H1 (cell line): ENCODE results near the gene PTHLH. TPM values are rescaled to one million over a fixed set of nuclear protein-coding genes. Genes with fewer than 3 reads are reported as not detected.

ENCODE experiments used
- CTCF ChIA-PET: fragments of 300-600 bp; sonication (Branson Sonifier 250); formaldehyde crosslinking; loops from one replicate; lab custom pipeline; 2021; ENCODE audit not compliant: partially characterized antibody; lab: Charles Lee
- POLR2A ChIA-PET: fragments of 300-600 bp; sonication (Branson Sonifier 250); formaldehyde crosslinking; loops from one replicate; lab custom pipeline; 2021; ENCODE audit warnings: inconsistent platforms; ENCODE audit not compliant: partially characterized antibody; lab: Charles Lee
- DNase-seq, 2 experiments: peaks; one replicate each; pipeline versions ENCODE4 v3.0.0 to v3.0.0-alpha.2; 2010 to 2022; ENCODE audit warnings: low spot score in 2 of 2, low read depth in 1 of 2, mixed read lengths in 1 of 2
- FAIRE-seq: peaks from 2 replicates; lab custom pipeline; 2011; peaks lifted over from hg19 to GRCh38; lab: Jason Lieb, UNC
- H2AFZ ChIP-seq: 2 replicates; pipeline ENCODE4 v1.8.1; 2012; ENCODE audit warnings: low read length, inconsistent platforms
- H2AK5ac ChIP-seq: 2 replicates; pipeline ENCODE4 v1.6.1; 2013; ENCODE audit warnings: low read depth, low read length
- H2BK120ac ChIP-seq: replicated peaks from 2 replicates; pipeline ENCODE3; 2013; ENCODE audit warnings: low read depth, low read length, inconsistent platforms
- H2BK12ac ChIP-seq: 2 replicates; pipeline ENCODE4 v1.6.1; 2013; ENCODE audit warnings: low read depth, low read length
- H2BK15ac ChIP-seq: 2 replicates; pipeline ENCODE4 v1.6.1; 2013; ENCODE audit warnings: low read length
- H2BK20ac ChIP-seq: 2 replicates; pipeline ENCODE4 v1.6.1; 2013; ENCODE audit warnings: low read length
- H2BK5ac ChIP-seq: 2 replicates; pipeline ENCODE4 v1.6.1; 2013; ENCODE audit warnings: low read depth, low read length
- H3K14ac ChIP-seq: 2 replicates; pipeline ENCODE4 v1.6.1; 2013; ENCODE audit warnings: inconsistent platforms; ENCODE audit not compliant: insufficient read length
- H3K18ac ChIP-seq: 2 replicates; pipeline ENCODE4 v1.6.1; 2013; ENCODE audit warnings: low read length; ENCODE audit errors: extremely low read depth
- H3K23ac ChIP-seq: 2 replicates; pipeline ENCODE4 v1.6.1; 2013; ENCODE audit warnings: inconsistent platforms; ENCODE audit not compliant: insufficient read length
- H3K23me2 ChIP-seq: 2 replicates; pipeline ENCODE4 v1.6.1; 2013; ENCODE audit warnings: low read depth, low read length
- H3K27ac ChIP-seq: 2 replicates; pipeline ENCODE4 v1.6.1; 2011; ENCODE audit warnings: low read depth, low read length, inconsistent platforms
- H3K27me3 ChIP-seq, 4 experiments: replicated peaks in 1 of 4; 1 replicate in 1 of 4; 2 replicates in 3 of 4; pipeline versions ENCODE4 v1.6.1 to v1.8.1; 2011 to 2013; ENCODE audit warnings: low read length in 3 of 4, mild to moderate bottlenecking in 3 of 4, inconsistent platforms in 2 of 4, mixed read lengths in 2 of 4, moderate library complexity in 1 of 4; ENCODE audit not compliant: control insufficient read depth in 3 of 4, insufficient read depth in 3 of 4; ENCODE audit errors: extremely low read depth in 1 of 4
- H3K36me3 ChIP-seq, 4 experiments: 2 replicates each; pipeline versions ENCODE4 v1.6.1 to v1.8.1; 2011 to 2013; ENCODE audit warnings: mild to moderate bottlenecking in 4 of 4, low read length in 3 of 4, moderate library complexity in 2 of 4, control low read depth in 1 of 4, inconsistent platforms in 1 of 4; ENCODE audit not compliant: insufficient read depth in 4 of 4, control insufficient read depth in 2 of 4
- H3K4ac ChIP-seq: replicated peaks from 2 replicates; pipeline ENCODE3; 2013; ENCODE audit warnings: low read length, low read depth, mixed read lengths, inconsistent platforms; ENCODE audit not compliant: insufficient read length
- H3K4me1 ChIP-seq, 4 experiments: replicated peaks in 1 of 4; 1 replicate in 1 of 4; 2 replicates in 3 of 4; pipeline versions ENCODE4 v1.6.1 to v1.8.1; 2011 to 2013; ENCODE audit warnings: low read length in 3 of 4, inconsistent platforms in 2 of 4, mixed read lengths in 1 of 4; ENCODE audit not compliant: insufficient read depth in 4 of 4, control insufficient read depth in 3 of 4
- H3K4me2 ChIP-seq, 2 experiments: 2 replicates each; pipeline versions ENCODE4 v1.6.1 to v1.8.1; 2011 to 2013; ENCODE audit warnings: low read depth in 2 of 2, low read length in 2 of 2, control low read depth in 1 of 2, inconsistent platforms in 1 of 2, mild to moderate bottlenecking in 1 of 2; ENCODE audit not compliant: insufficient read depth in 1 of 2
- H3K4me3 ChIP-seq, 4 experiments: fragments of 200-600, 300-600 bp in 1 of 4; sonication (generic), shearing (Covaris generic), sonication (Bioruptor Twin) in 1 of 4; 2 replicates each; pipeline versions ENCODE4 v1.5.1 to v1.8.1; 2011 to 2016; ENCODE audit warnings: low read length in 4 of 4, low read depth in 3 of 4, control low read depth in 2 of 4, inconsistent platforms in 2 of 4, mild to moderate bottlenecking in 2 of 4, mixed read lengths in 1 of 4, moderate library complexity in 1 of 4; ENCODE audit not compliant: insufficient read depth in 2 of 4; ENCODE audit errors: extremely low read depth in 1 of 4
- H3K56ac ChIP-seq: replicated peaks from 2 replicates; pipeline ENCODE3; 2013; ENCODE audit warnings: low read depth, mild to moderate bottlenecking, mixed read lengths, low read length, inconsistent platforms; ENCODE audit not compliant: insufficient read length
- H3K79me1 ChIP-seq: 2 replicates; pipeline ENCODE4 v1.6.1; 2013; ENCODE audit warnings: low read depth, low read length, control low read depth
- H3K79me2 ChIP-seq, 2 experiments: 2 replicates each; pipeline versions ENCODE4 v1.6.1 to v1.8.1; 2012 to 2013; ENCODE audit warnings: low read length in 2 of 2, mild to moderate bottlenecking in 2 of 2, inconsistent platforms in 1 of 2; ENCODE audit not compliant: insufficient read depth in 2 of 2, control insufficient read depth in 1 of 2
- H3K9ac ChIP-seq, 4 experiments: replicated peaks in 1 of 4; 1 replicate in 1 of 4; 2 replicates in 3 of 4; pipeline versions ENCODE4 v1.6.1 to v1.8.1; 2011 to 2013; ENCODE audit warnings: low read depth in 3 of 4, low read length in 3 of 4, control low read depth in 2 of 4, mild to moderate bottlenecking in 2 of 4, moderate library complexity in 2 of 4, inconsistent platforms in 1 of 4; ENCODE audit errors: extremely low read depth in 1 of 4
- H3K9me3 ChIP-seq, 2 experiments: 2 replicates each; pipeline versions ENCODE4 v1.6.1 to v1.8.1; 2012 to 2013; ENCODE audit warnings: mild to moderate bottlenecking in 2 of 2, moderate library complexity in 2 of 2, control low read depth in 1 of 2, inconsistent platforms in 1 of 2, low read depth in 1 of 2, low read length in 1 of 2, mixed read lengths in 1 of 2; ENCODE audit not compliant: insufficient read depth in 2 of 2
- H4K20me1 ChIP-seq, 2 experiments: replicated peaks in 1 of 2; 2 replicates each; pipeline versions ENCODE3 to v1.8.1; 2011 to 2013; ENCODE audit warnings: inconsistent platforms in 2 of 2, low read length in 2 of 2, mild to moderate bottlenecking in 1 of 2; ENCODE audit not compliant: insufficient read depth in 2 of 2, control insufficient read depth in 1 of 2
- H4K5ac ChIP-seq: 2 replicates; pipeline ENCODE4 v1.6.1; 2013; ENCODE audit warnings: low read length, low read depth, mixed read lengths, inconsistent platforms; ENCODE audit not compliant: insufficient read length
- H4K8ac ChIP-seq: 2 replicates; pipeline ENCODE4 v1.8.0; 2013; ENCODE audit warnings: mild to moderate bottlenecking, moderate library complexity, low read length, inconsistent platforms; ENCODE audit not compliant: insufficient read depth; ENCODE audit errors: extremely low read depth
- H4K91ac ChIP-seq: replicated peaks from 2 replicates; pipeline ENCODE3; 2013; ENCODE audit warnings: low read length, mixed read lengths, inconsistent platforms; ENCODE audit not compliant: insufficient read length
- EZH2 ChIP-seq: fragments of 200-600 bp; sonication (generic); IDR thresholded peaks from 2 replicates; pipeline ENCODE4 v1.7.1; 2012; ENCODE audit warnings: low read depth, mild to moderate bottlenecking, moderate library complexity, low read length, inconsistent platforms; ENCODE audit not compliant: severe bottlenecking
- GTF2F1 ChIP-seq: IDR thresholded peaks from 2 replicates; pipeline ENCODE4 v1.6.1; 2012; ENCODE audit warnings: low read depth, low read length, improper control_type of control experiment, borderline replicate concordance
- KDM1A ChIP-seq: fragments of 200-600, 300-600 bp; sonication (generic); IDR thresholded peaks from 2 replicates; pipeline ENCODE4 v1.7.1; 2016; ENCODE audit warnings: mild to moderate bottlenecking, low read length, borderline replicate concordance
- KDM4A ChIP-seq: IDR thresholded peaks from one replicate; pipeline ENCODE4 v1.7.1; 2012; ENCODE audit warnings: low read depth, mild to moderate bottlenecking, moderate library complexity, low read length, inconsistent platforms; ENCODE audit not compliant: severe bottlenecking
- PHF8 ChIP-seq: fragments of 200-600 bp; sonication (generic); conservative IDR thresholded peaks from 2 replicates; pipeline ENCODE4 v1.7.1; 2012; ENCODE audit warnings: low read depth, mild to moderate bottlenecking, inconsistent platforms, low read length, moderate library complexity
- POLR2A ChIP-seq, 2 experiments: IDR thresholded peaks; 1 replicate in 1 of 2; 2 replicates in 1 of 2; pipeline ENCODE4 v1.6.1; 2011; ENCODE audit warnings: low read depth in 2 of 2, low read length in 2 of 2, mild to moderate bottlenecking in 2 of 2; ENCODE audit errors: control extremely low read depth in 1 of 2
- RFX5 ChIP-seq: IDR thresholded peaks from 2 replicates; pipeline ENCODE4 v1.6.1; 2011; ENCODE audit warnings: low read depth, low read length, improper control_type of control experiment, borderline replicate concordance
- RXRA ChIP-seq: IDR thresholded peaks from 2 replicates; pipeline ENCODE4 v1.6.1; 2011; ENCODE audit warnings: low read depth, mild to moderate bottlenecking, low read length, moderate library complexity; ENCODE audit not compliant: insufficient read depth
- SRF ChIP-seq: IDR thresholded peaks from 2 replicates; pipeline ENCODE4 v1.6.1; 2011; ENCODE audit warnings: mild to moderate bottlenecking, low read depth, low read length, moderate library complexity
- TAF1 ChIP-seq: IDR thresholded peaks from 2 replicates; pipeline ENCODE4 v1.6.1; 2011; ENCODE audit warnings: mild to moderate bottlenecking, low read depth, low read length
- TBP ChIP-seq: IDR thresholded peaks from 2 replicates; pipeline ENCODE4 v1.6.1; 2011; ENCODE audit warnings: low read depth, low read length, improper control_type of control experiment
- WGBS, 2 experiments: shearing (Covaris generic) in 1 of 2; methylation state at CpG; one replicate each; pipeline versions ENCODE4 v1.1.6 to v1.1.7; 2013 to 2015; ENCODE audit warnings: low lambda C conversion rate in 2 of 2, mixed read lengths in 2 of 2, inconsistent platforms in 1 of 2, low coverage in 1 of 2, missing lambda C conversion rate in 1 of 2; ENCODE audit not compliant: insufficient replicate concordance in 2 of 2, insufficient coverage in 1 of 2, insufficient read length in 1 of 2; ENCODE audit errors: extremely low coverage in 1 of 2, missing lambda C conversion rate in 1 of 2; 5-methylcytosine and 5-hydroxymethylcytosine counted together
- polyA plus RNA-seq, 7 experiments: library from polyadenylated mRNA; depleted of rRNA in 3 of 7; stranded (reverse) in 5 of 7; unstranded in 2 of 7; fragments of >200 nt in 5 of 7; fragments of 200-250 nt in 2 of 7; gene quantifications; 1 replicate in 5 of 7; 2 replicates in 1 of 7; 4 replicates in 1 of 7; pipeline versions ENCODE4 v1.2.1 to v1.2.3, GENCODE V29; 2011 to 2013; ENCODE audit warnings: missing spikeins in 2 of 7, mixed read lengths in 2 of 7
- total RNA-seq: library from RNA; stranded (reverse); fragmentation: NEBNext Ultra II Directional; extraction: Animal tissue kit (Norgen Biotek cat#: 25700); gene quantifications from 2 replicates; pipeline ENCODE4 v1.2.1, GENCODE V29; 2021
- TF ChIP-seq, protein P1 (sequence below), 3 experiments: IDR thresholded peaks; 1 replicate in 2 of 3; 2 replicates in 1 of 3; pipeline versions ENCODE4 v1.5.1 to v1.6.1; 2011; ENCODE audit warnings: low read length in 3 of 3, mild to moderate bottlenecking in 3 of 3, inconsistent platforms in 2 of 3, low read depth in 1 of 3, moderate library complexity in 1 of 3; ENCODE audit not compliant: insufficient read depth in 1 of 3; ENCODE audit errors: control extremely low read depth in 1 of 3

Gene PTHLH
- total and polyA plus RNA-seq, 2 of the 8 experiments (the other 6 are each of a cell fraction or from before 2014, with no cell fraction given), result 0.32 TPM; not detected in 1

DNA sequence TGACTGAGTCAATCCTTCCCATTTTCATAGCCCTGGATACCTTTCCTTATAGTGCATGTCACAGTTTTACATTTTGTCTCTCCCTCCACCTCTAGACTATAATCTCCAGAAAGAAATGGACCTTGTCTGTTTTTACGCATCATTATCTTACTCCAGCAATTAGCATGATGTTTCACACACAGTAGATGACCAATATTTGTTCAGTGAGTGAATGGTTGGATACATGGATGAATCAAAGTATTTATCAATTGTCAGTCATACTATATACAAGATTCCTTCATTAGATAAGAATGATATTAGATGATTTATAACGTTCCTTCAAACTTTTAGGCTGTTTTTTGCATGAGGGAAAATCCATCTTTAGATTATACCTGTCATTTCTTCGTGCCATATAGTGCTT lies 61.1 kb downstream of the PTHLH start:
- H4K91ac ChIP-seq, result no peak overlapping the region
- H3K23ac ChIP-seq, result no peak overlapping the region
- H3K18ac ChIP-seq, result no peak overlapping the region
- H3K4me3 ChIP-seq, result no peak overlapping the region
- H2BK5ac ChIP-seq, result no peak overlapping the region
- CTCF ChIA-PET, result no interaction called here
- FAIRE-seq (no peak), DNase-seq (no peak)
- no peaks in the 10 kb centered on the region for H3K79me2 ChIP-seq
- H3K4me2 ChIP-seq, result no peak overlapping the region
- POLR2A ChIA-PET, result no interaction called here
- no peaks in the 10 kb centered on the region for H3K27me3 ChIP-seq
- H4K8ac ChIP-seq, result no peak overlapping the region
- no peak overlapping the region for H4K5ac ChIP-seq
- H2AFZ ChIP-seq, result no peak overlapping the region
- H4K20me1 ChIP-seq, result no peaks in the 10 kb centered on the region
- H3K9me3 ChIP-seq, result 0 out of 4 replicates have a peak, but pooled peaks cover 0 to 3% of the 10 kb centered on the region in 2 experiments
- 92% methylated on average over 3 of the region's 3 CpGs; no CpG with 5 or more reads in 1 of the 2 experiments for WGBS, 2 experiments
- no peak overlapping the region for H2BK12ac ChIP-seq
- peaks cover 2% of the 10 kb centered on the region; the same call in 1 of the 2 replicates for H3K23me2 ChIP-seq
- no peaks in the 10 kb centered on the region for H3K79me1 ChIP-seq
- no peak overlapping the region for H3K9ac ChIP-seq
- no peak overlapping the region for H2BK15ac ChIP-seq
- no peak overlapping the region for H3K27ac ChIP-seq
- no peak overlapping the region for H3K4ac ChIP-seq
- H2BK20ac ChIP-seq, result no peak overlapping the region
- H3K4me1 ChIP-seq, result peaks cover 0 to 2% (median under 1%) of the 10 kb centered on the region in 4 experiments; a peak in 1 of 7 replicates
- H3K14ac ChIP-seq, result no peak overlapping the region
- no peaks in the 10 kb centered on the region; a peak in 1 of 8 replicates for H3K36me3 ChIP-seq
- no peak overlapping the region for H3K56ac ChIP-seq
- H2AK5ac ChIP-seq, result no peak overlapping the region
- H2BK120ac ChIP-seq, result no peak overlapping the region
- TF ChIP-seq TAF1 (no peak), TBP (no peak), KDM4A (no peak), PHF8 (no peak), EZH2 (no peak), RXRA (no peak), RFX5 (no peak), GTF2F1 (no peak), POLR2A (IDR thresholded peaks at IDR 0.05; ENCODE audit: control extremely low read depth in 1 of 2, low read depth in 2 of 2, low read length in 2 of 2) (no peak), KDM1A (no peak), SRF (no peak)
- TF ChIP-seq, protein P1, sequence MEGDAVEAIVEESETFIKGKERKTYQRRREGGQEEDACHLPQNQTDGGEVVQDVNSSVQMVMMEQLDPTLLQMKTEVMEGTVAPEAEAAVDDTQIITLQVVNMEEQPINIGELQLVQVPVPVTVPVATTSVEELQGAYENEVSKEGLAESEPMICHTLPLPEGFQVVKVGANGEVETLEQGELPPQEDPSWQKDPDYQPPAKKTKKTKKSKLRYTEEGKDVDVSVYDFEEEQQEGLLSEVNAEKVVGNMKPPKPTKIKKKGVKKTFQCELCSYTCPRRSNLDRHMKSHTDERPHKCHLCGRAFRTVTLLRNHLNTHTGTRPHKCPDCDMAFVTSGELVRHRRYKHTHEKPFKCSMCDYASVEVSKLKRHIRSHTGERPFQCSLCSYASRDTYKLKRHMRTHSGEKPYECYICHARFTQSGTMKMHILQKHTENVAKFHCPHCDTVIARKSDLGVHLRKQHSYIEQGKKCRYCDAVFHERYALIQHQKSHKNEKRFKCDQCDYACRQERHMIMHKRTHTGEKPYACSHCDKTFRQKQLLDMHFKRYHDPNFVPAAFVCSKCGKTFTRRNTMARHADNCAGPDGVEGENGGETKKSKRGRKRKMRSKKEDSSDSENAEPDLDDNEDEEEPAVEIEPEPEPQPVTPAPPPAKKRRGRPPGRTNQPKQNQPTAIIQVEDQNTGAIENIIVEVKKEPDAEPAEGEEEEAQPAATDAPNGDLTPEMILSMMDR (IDR thresholded peaks at IDR 0.05; ENCODE audit: control extremely low read depth in 1 of 3, insufficient read depth in 1 of 3, low read depth in 1 of 3, low read length in 3 of 3), result no peak
